HepG2 (cell line): ENCODE data around the gene CLPTM1. TPM values are rescaled to one million over a fixed set of nuclear protein-coding genes. Genes with fewer than 3 reads are reported as not detected.

Source experiments
- AGO1 ChIP-seq: fragments of 200-400 bp; formaldehyde crosslinking; IDR thresholded peaks from 2 replicates; pipeline ENCODE4 v1.6.1; 2017; ENCODE audit warnings: mild to moderate bottlenecking, low read depth, low read length, moderate library complexity; ENCODE audit not compliant: poor library complexity, severe bottlenecking
- CBX1 ChIP-seq: IDR thresholded peaks from one replicate; pipeline ENCODE4 v1.6.1; 2016; ENCODE audit warnings: antibody characterized with exemption, low read depth
- CEBPZ ChIP-seq: IDR thresholded peaks from 2 replicates; pipeline ENCODE4 v1.6.1; 2012; ENCODE audit warnings: low read length, improper control_type of control experiment
- CHD4 ChIP-seq: fragments of 200-600 bp; sonication (generic); IDR thresholded peaks from 2 replicates; pipeline ENCODE4 v1.7.0; 2017; ENCODE audit warnings: mild to moderate bottlenecking, low read length, borderline replicate concordance
- ELF3 ChIP-seq: IDR thresholded peaks from 2 replicates; pipeline ENCODE4 v1.6.1; 2016; ENCODE audit warnings: missing genetic modification reagents, missing compliant biosample characterization
- ETV5 ChIP-seq: IDR thresholded peaks from 2 replicates; pipeline ENCODE4 v1.6.1; 2018; ENCODE audit warnings: missing biosample characterization, missing genetic modification reagents, inconsistent platforms, borderline replicate concordance
- GZF1 ChIP-seq: sonication (generic); formaldehyde crosslinking; IDR thresholded peaks from 2 replicates; pipeline ENCODE4 v1.5.1; 2020; ENCODE audit warnings: mild to moderate bottlenecking, missing genetic modification reagents
- HNRNPLL ChIP-seq: fragments of 200-400 bp; formaldehyde crosslinking; IDR thresholded peaks from 2 replicates; pipeline ENCODE4 v1.6.1; 2017; ENCODE audit warnings: mild to moderate bottlenecking, low read depth, low read length; ENCODE audit not compliant: poor library complexity, severe bottlenecking
- IRF2 ChIP-seq: IDR thresholded peaks from 2 replicates; pipeline ENCODE4 v1.6.1; 2018; ENCODE audit warnings: missing genetic modification reagents, missing compliant biosample characterization
- NFYB ChIP-seq: sonication (generic); formaldehyde crosslinking; IDR thresholded peaks from 2 replicates; pipeline ENCODE4 v1.4.0; 2020; ENCODE audit warnings: missing genetic modification reagents
- POGZ ChIP-seq: sonication (generic); formaldehyde crosslinking; IDR thresholded peaks from 2 replicates; pipeline ENCODE4 v1.4.0; 2020; ENCODE audit warnings: mild to moderate bottlenecking, missing genetic modification reagents
- RFXAP ChIP-seq: sonication (generic); formaldehyde crosslinking; IDR thresholded peaks from 2 replicates; pipeline ENCODE4 v1.4.0; 2020; ENCODE audit warnings: missing genetic modification reagents, borderline replicate concordance
- SIX1 ChIP-seq: sonication (generic); formaldehyde crosslinking; IDR thresholded peaks from 2 replicates; pipeline ENCODE4 v1.4.0; 2020; ENCODE audit warnings: missing genetic modification reagents, borderline replicate concordance
- SMC3 ChIP-seq: IDR thresholded peaks from 2 replicates; pipeline ENCODE4 v1.6.1; 2011; ENCODE audit warnings: low read length, improper control_type of control experiment
- ZBTB25 ChIP-seq: IDR thresholded peaks from 2 replicates; pipeline ENCODE4 v1.6.1; 2018; ENCODE audit warnings: missing genetic modification reagents
- ZMYM2 ChIP-seq: sonication (generic); formaldehyde crosslinking; IDR thresholded peaks from 2 replicates; pipeline ENCODE4 v1.8.0; 2022; ENCODE audit warnings: mild to moderate bottlenecking, missing genetic modification reagents
- ZNF136 ChIP-seq: sonication (generic); formaldehyde crosslinking; IDR thresholded peaks from 2 replicates; pipeline ENCODE4 v1.8.1; 2022; ENCODE audit warnings: low read depth, mild to moderate bottlenecking, moderate library complexity, missing genetic modification reagents
- ZNF280D ChIP-seq: sonication (generic); formaldehyde crosslinking; IDR thresholded peaks from 2 replicates; pipeline ENCODE4 v1.5.1; 2020; ENCODE audit warnings: mild to moderate bottlenecking, missing genetic modification reagents
- ZNF432 ChIP-seq: sonication (generic); formaldehyde crosslinking; IDR thresholded peaks from 2 replicates; pipeline ENCODE4 v1.5.0; 2020; ENCODE audit warnings: missing genetic modification reagents, mild to moderate bottlenecking, borderline replicate concordance
- ZNF501 ChIP-seq: sonication (generic); formaldehyde crosslinking; IDR thresholded peaks from 2 replicates; pipeline ENCODE4 v1.5.1; 2020; ENCODE audit warnings: mild to moderate bottlenecking, moderate library complexity, missing genetic modification reagents
- ZNF543 ChIP-seq: sonication (generic); formaldehyde crosslinking; IDR thresholded peaks from 2 replicates; pipeline ENCODE4 v1.4.0; 2020; ENCODE audit warnings: mild to moderate bottlenecking, missing genetic modification reagents
- ZNF678 ChIP-seq: sonication (generic); formaldehyde crosslinking; IDR thresholded peaks from 2 replicates; pipeline ENCODE4 v1.4.0; 2020; ENCODE audit warnings: mild to moderate bottlenecking, missing genetic modification reagents
- polyA plus RNA-seq, 8 experiments: library from polyadenylated mRNA; depleted of rRNA in 3 of 8; stranded (reverse) in 7 of 8; unstranded in 1 of 8; fragments of >200 nt; fragmentation: Illumina TruSeq in 4 of 8; extraction: Trizol in 4 of 8; gene quantifications; 2 replicates each; pipeline versions ENCODE4 v1.2.1 to v1.2.3, GENCODE V29; 2011 to 2016; ENCODE audit warnings: low read depth in 4 of 8, missing spikeins in 1 of 8, mixed read lengths in 1 of 8; ENCODE audit not compliant: insufficient read depth in 1 of 8
- total RNA-seq, 5 experiments: library from RNA; depleted of rRNA; stranded (reverse); fragments of >200 nt; fragmentation: Illumina TruSeq; extraction: Trizol; gene quantifications; 2 replicates each; pipeline ENCODE4 v1.2.3, GENCODE V29; 2016; ENCODE audit warnings: low read depth in 1 of 5

The CLPTM1 gene
- total and polyA plus RNA-seq, 2 of the 13 experiments (the other 11 are each of a cell fraction or from before 2014, with no cell fraction given), result 34.9 to 42.8 TPM

GRCh38 chr19:44954649-44955504 lies at the start of gene CLPTM1 (continued):
- TF ChIP-seq ZMYM2 (CRISPR knock-in tag) (0 out of 2 replicates have a peak, but pooled peaks have one; percentile 42), CEBPZ (no peak), CHD4 (no peak), ETV5 (CRISPR knock-in tag) (peak; percentile 79), AGO1 (peak; percentile 28), SIX1 (CRISPR knock-in tag) (no peak), CBX1 (peak; percentile 80), RFXAP (CRISPR knock-in tag) (0 out of 2 replicates have a peak, but pooled peaks have one; percentile 37), ZNF280D (0 out of 2 replicates have a peak, but pooled peaks have one; percentile 17), ZNF678 (CRISPR knock-in tag) (no peak), NFYB (CRISPR knock-in tag) (peak; percentile 80), IRF2 (CRISPR knock-in tag) (peak; percentile 56; the same call in 1 of the 2 replicates), ZNF501 (CRISPR knock-in tag) (peak; percentile 81; the same call in 1 of the 2 replicates), SMC3 (no peak; the same call in 1 of the 2 replicates), ZNF432 (CRISPR knock-in tag) (no peak), ZNF136 (CRISPR knock-in tag) (no peak; the same call in 1 of the 2 replicates), GZF1 (CRISPR knock-in tag) (no peak), ZBTB25 (CRISPR knock-in tag) (peak; percentile 72; the same call in 1 of the 2 replicates), POGZ (CRISPR knock-in tag) (peak; percentile 80), ZNF543 (CRISPR knock-in tag) (0 out of 2 replicates have a peak, but pooled peaks have one; percentile 18), ELF3 (CRISPR knock-in tag) (peak; percentile 52; the same call in 1 of the 2 replicates), HNRNPLL (no peak)
